BE2C (cell line): ENCODE measurements around the gene VAPB.

Source experiments
- DNase-seq: peaks from one replicate; pipeline ENCODE4 v3.0.0-alpha.2; 2020
- H3K27me3 ChIP-seq: fragments of 250-450 bp; sonication (Bioruptor Pico); 2 replicates; pipeline ENCODE4 v1.5.1; 2020; ENCODE audit warnings: mild to moderate bottlenecking
- H3K36me3 ChIP-seq: fragments of 250-450 bp; sonication (Bioruptor Pico); 2 replicates; pipeline ENCODE4 v1.5.1; 2020; ENCODE audit warnings: mild to moderate bottlenecking
- H3K4me1 ChIP-seq: fragments of 250-450 bp; sonication (Bioruptor Pico); 2 replicates; pipeline ENCODE4 v1.5.1; 2020
- H3K4me3 ChIP-seq: 2 replicates; pipeline ENCODE4 v1.5.1; 2011; ENCODE audit warnings: low read depth, low read length
- H3K9me3 ChIP-seq: fragments of 250-450 bp; sonication (Bioruptor Pico); 2 replicates; pipeline ENCODE4 v1.5.1; 2020
- TF ChIP-seq, protein P1 (sequence below): IDR thresholded peaks from 2 replicates; pipeline ENCODE4 v1.5.1; 2012; ENCODE audit warnings: mild to moderate bottlenecking, low read depth, low read length

Gene VAPB

DNA sequence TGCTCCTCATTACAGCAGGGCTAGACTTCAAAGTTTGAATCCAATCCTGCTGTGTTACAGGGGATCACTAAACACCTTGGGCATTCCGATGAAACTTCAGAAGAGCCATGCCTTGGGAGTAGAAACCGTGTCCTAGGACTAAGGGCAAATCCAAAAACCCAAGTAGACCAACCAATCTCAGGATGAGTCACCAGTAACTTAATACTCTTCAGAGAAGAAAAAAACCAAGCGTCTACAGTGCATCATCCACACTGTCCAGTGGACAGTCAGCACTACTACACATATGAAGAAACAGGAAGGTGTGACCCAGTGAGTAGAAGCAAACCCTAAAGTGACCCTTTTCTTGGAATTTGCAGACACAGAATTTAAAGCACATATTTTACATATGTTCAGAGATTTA lies 39.5 kb upstream of the VAPB start:
- H3K36me3 ChIP-seq, result peaks cover 10% of the 10 kb centered on the region
- no peaks in the 10 kb centered on the region for H3K4me1 ChIP-seq
- no peaks in the 10 kb centered on the region for H3K9me3 ChIP-seq
- H3K27me3 ChIP-seq, result no peaks in the 10 kb centered on the region
- TF ChIP-seq, protein P1, sequence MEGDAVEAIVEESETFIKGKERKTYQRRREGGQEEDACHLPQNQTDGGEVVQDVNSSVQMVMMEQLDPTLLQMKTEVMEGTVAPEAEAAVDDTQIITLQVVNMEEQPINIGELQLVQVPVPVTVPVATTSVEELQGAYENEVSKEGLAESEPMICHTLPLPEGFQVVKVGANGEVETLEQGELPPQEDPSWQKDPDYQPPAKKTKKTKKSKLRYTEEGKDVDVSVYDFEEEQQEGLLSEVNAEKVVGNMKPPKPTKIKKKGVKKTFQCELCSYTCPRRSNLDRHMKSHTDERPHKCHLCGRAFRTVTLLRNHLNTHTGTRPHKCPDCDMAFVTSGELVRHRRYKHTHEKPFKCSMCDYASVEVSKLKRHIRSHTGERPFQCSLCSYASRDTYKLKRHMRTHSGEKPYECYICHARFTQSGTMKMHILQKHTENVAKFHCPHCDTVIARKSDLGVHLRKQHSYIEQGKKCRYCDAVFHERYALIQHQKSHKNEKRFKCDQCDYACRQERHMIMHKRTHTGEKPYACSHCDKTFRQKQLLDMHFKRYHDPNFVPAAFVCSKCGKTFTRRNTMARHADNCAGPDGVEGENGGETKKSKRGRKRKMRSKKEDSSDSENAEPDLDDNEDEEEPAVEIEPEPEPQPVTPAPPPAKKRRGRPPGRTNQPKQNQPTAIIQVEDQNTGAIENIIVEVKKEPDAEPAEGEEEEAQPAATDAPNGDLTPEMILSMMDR, result no peak
- H3K4me3 ChIP-seq, result no peak overlapping the region
- no peak for DNase-seq

GRCh38 chr20:58352468-58352867 lies 36.6 kb upstream of the VAPB start:
- DNase-seq, result no peak
- H3K27me3 ChIP-seq, result no peaks in the 10 kb centered on the region
- H3K9me3 ChIP-seq, result no peaks in the 10 kb centered on the region
- TF ChIP-seq, protein P1, result no peak
- peaks cover 7% of the 10 kb centered on the region for H3K36me3 ChIP-seq
- no peaks in the 10 kb centered on the region for H3K4me1 ChIP-seq
- H3K4me3 ChIP-seq, result no peak overlapping the region

DNA sequence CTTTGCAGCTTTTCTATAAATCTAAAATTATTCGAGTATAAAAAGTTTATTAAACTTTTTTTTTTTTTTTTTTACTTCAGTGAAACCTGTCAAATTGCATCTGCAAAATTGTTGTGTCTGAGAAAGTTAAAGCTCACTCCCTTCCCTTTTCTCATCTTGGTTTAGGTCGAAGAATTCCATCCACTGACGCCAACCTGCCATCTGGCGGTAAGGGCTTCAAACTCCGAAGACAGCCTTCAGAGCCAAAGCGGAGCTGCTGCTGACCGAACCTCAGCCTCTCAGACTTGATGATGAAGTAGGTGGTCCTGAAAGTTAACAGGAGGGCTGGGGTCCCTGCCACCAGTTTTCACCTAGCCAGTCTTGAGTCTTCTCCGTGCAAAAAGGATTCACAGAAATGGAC lies 29.6 kb upstream of the VAPB start:
- Histone ChIP-seq H3K4me1 (peaks cover 9% of the 10 kb centered on the region), H3K27me3 (no peaks in the 10 kb centered on the region), H3K4me3 (no peak overlapping the region), H3K9me3 (no peaks in the 10 kb centered on the region), H3K36me3 (peaks cover 4% of the 10 kb centered on the region)
- DNase-seq, result peak; percentile 61
- TF ChIP-seq, protein P1, result peak; percentile 76

GRCh38 chr20:58360936-58361335 lies 28.1 kb upstream of the VAPB start:
- TF ChIP-seq, protein P1, result no peak
- Histone ChIP-seq H3K36me3 (no peaks in the 10 kb centered on the region), H3K27me3 (no peaks in the 10 kb centered on the region), H3K4me3 (no peak overlapping the region), H3K9me3 (no peaks in the 10 kb centered on the region), H3K4me1 (peaks cover 9% of the 10 kb centered on the region)
- DNase-seq, result no peak

GRCh38 chr20:58361481-58362205 lies 27.4 kb upstream of the VAPB start:
- no peaks in the 10 kb centered on the region for H3K9me3 ChIP-seq
- peak; percentile 31 for DNase-seq
- no peaks in the 10 kb centered on the region for H3K36me3 ChIP-seq
- TF ChIP-seq, protein P1, result no peak
- no peak overlapping the region for H3K4me3 ChIP-seq
- no peaks in the 10 kb centered on the region for H3K27me3 ChIP-seq
- H3K4me1 ChIP-seq, result peaks cover 9% of the 10 kb centered on the region

- H3K9me3 ChIP-seq, result no peaks in the 10 kb centered on the region
- no peaks in the 10 kb centered on the region for H3K36me3 ChIP-seq
These were observed 26.9 kb upstream of the VAPB start for GRCh38 chr20:58362206-58362516.

More at GRCh38 chr20:58362206-58362516, 26.9 kb upstream of the VAPB start:
- peaks cover 9% of the 10 kb centered on the region for H3K4me1 ChIP-seq
- TF ChIP-seq, protein P1, result no peak
- H3K27me3 ChIP-seq, result no peaks in the 10 kb centered on the region
- no peak overlapping the region for H3K4me3 ChIP-seq
- no peak for DNase-seq
